ENCODE results near the gene C19orf47. TPM values are rescaled to one million over a fixed set of nuclear protein-coding genes. Genes with fewer than 3 reads are reported as not detected.

C19orf47 gene
- total RNA-seq, 2 experiments from 2014 or later: 18.3 to 20.8 TPM

GRCh38 chr19:40388481-40388880, 40.3 kb upstream of the C19orf47 start:
- Mint-ChIP-seq H3K4me1 (ENCODE audit: low read depth) (no peaks in the 10 kb centered on the region), H3K4me3 (no peak overlapping the region), H3K27me3 (no peaks in the 10 kb centered on the region), H3K27ac (no peak overlapping the region), H3K36me3 (no peaks in the 10 kb centered on the region), H3K9me3 (no peaks in the 10 kb centered on the region)
- ChIA-PET CTCF (no interaction called here), POLR2A (no interaction called here)
- intact Hi-C loops (cut with micrococcal nuclease): no loop called here
- no peak for DNase-seq

- H3K4me1 Mint-ChIP-seq (ENCODE audit: low read depth): no peaks in the 10 kb centered on the region
- no peaks in the 10 kb centered on the region for H3K9me3 Mint-ChIP-seq
- ChIA-PET CTCF (no interaction called here), POLR2A (no interaction called here)
- no peak overlapping the region for H3K27ac Mint-ChIP-seq
- intact Hi-C loops (cut with micrococcal nuclease): no loop called here
- DNase-seq: no peak
- no peak overlapping the region for H3K4me3 Mint-ChIP-seq
- H3K36me3 Mint-ChIP-seq: no peaks in the 10 kb centered on the region
- no peaks in the 10 kb centered on the region for H3K27me3 Mint-ChIP-seq
Observed at GRCh38 chr19:40387155-40387554, 39.0 kb upstream of the C19orf47 start.

DNA sequence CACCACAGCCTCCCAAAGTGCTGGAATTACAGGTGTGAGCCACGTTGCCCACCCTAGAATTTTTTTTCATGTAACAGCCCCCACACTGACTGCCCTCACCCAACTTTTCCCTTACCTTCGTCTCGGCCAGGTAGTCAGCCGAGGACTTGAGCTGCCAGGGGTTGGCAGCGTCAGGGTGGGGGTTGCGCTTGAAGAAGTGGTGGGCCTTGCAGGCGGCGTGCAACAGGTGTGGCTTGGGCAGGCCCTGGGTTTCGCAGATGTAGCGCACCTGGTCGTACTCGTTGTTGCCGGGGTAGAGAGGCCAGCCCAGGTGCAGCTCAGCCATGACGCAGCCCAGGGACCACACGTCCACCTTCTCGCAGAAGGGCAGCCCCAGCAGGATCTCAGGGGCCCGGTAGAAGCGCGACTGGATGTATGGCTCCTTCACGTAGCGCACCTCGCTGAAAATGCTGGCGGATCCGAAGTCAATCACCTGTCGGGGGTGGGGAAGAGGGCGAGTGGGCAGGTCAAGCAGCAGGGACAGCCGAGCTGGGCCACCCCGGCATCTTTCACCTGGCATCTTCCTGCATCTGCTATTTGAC, 35.6 kb upstream of the C19orf47 start:
- DNase-seq: no peak
- no peaks in the 10 kb centered on the region for H3K9me3 Mint-ChIP-seq
- H3K36me3 Mint-ChIP-seq: no peaks in the 10 kb centered on the region
- ChIA-PET CTCF (interaction anchor here (1.0 kb wide), 1 partner anchor 79 kb away, joined by 4 read pairs; no protein-coding TSS in a partner anchor), POLR2A (no interaction called here)
- no peak overlapping the region for H3K4me3 Mint-ChIP-seq
- intact Hi-C loops (cut with micrococcal nuclease): no loop called here
- H3K27me3 Mint-ChIP-seq: no peaks in the 10 kb centered on the region
- no peak overlapping the region for H3K27ac Mint-ChIP-seq
- no peaks in the 10 kb centered on the region for H3K4me1 Mint-ChIP-seq (ENCODE audit: low read depth)

GRCh38 chr19:40381321-40381720, 33.1 kb upstream of the C19orf47 start:
- ChIA-PET POLR2A (no interaction called here), CTCF (no interaction called here)
- Mint-ChIP-seq H3K27ac (no peak overlapping the region), H3K4me1 (ENCODE audit: low read depth) (no peaks in the 10 kb centered on the region), H3K36me3 (no peaks in the 10 kb centered on the region), H3K27me3 (no peaks in the 10 kb centered on the region), H3K9me3 (no peaks in the 10 kb centered on the region), H3K4me3 (no peak overlapping the region)
- intact Hi-C loops (cut with micrococcal nuclease): no loop called here
- no peak for DNase-seq

DNA sequence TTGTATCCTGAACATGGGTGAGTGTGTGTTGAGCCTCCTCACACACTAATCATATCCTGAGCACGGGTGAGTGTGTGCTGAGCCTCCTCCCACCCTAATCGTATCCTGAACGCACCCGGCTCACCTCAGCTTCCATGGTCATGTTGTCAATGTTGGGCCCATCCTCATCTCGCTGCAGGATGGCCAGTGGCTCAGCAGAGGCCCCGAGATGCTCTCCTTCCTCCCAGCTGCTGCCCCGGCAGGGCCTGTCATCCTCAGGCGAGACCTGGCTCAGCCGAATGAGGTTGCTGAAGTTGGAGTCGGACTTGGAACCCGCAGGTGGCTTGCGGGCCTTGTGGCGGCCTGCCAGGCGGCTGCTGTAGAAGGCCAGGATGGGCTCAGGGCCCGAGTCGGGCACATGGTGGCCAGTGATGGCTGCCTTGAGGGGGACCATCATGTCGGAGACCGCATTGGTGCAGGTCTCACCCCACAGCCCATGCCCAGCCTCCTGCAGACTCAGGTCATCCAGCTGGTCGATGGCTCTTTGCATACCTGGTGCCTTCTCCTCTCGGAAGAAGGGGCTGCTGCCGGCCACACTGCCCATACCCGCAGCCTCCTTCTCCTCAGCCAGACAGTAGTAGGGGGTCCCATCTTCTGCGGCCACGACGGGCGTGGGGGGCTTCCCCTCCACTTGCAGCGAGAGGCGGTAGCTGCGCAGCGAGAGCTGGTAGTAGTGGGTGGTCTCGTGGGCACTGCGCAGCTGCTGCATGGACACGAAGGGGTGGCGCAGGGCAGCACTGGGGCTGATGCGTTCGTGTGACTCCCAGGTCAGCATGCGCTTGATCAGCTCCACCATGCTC, 32.2 kb upstream of the C19orf47 start:
- H3K4me1 Mint-ChIP-seq (ENCODE audit: low read depth): no peaks in the 10 kb centered on the region
- H3K9me3 Mint-ChIP-seq: no peaks in the 10 kb centered on the region
- DNase-seq: no peak
- no peak overlapping the region for H3K27ac Mint-ChIP-seq
- ChIA-PET POLR2A (no interaction called here), CTCF (no interaction called here)
- no peak overlapping the region for H3K4me3 Mint-ChIP-seq
- H3K36me3 Mint-ChIP-seq: no peaks in the 10 kb centered on the region
- no peaks in the 10 kb centered on the region for H3K27me3 Mint-ChIP-seq
- intact Hi-C loops (cut with micrococcal nuclease): no loop called here

- no peaks in the 10 kb centered on the region for H3K27me3 Mint-ChIP-seq
- ChIA-PET CTCF (interaction anchor here (0.9 kb wide), 1 partner anchor 74 kb away, joined by 3 read pairs; no protein-coding TSS in a partner anchor), POLR2A (no interaction called here)
- no peaks in the 10 kb centered on the region for H3K36me3 Mint-ChIP-seq
- H3K4me1 Mint-ChIP-seq (ENCODE audit: low read depth): no peaks in the 10 kb centered on the region
- no peak overlapping the region for H3K27ac Mint-ChIP-seq
- no peak for DNase-seq
- intact Hi-C loops (cut with micrococcal nuclease): no loop called here
- H3K4me3 Mint-ChIP-seq: no peak overlapping the region
- no peaks in the 10 kb centered on the region for H3K9me3 Mint-ChIP-seq
Observed at GRCh38 chr19:40379446-40380198, 31.4 kb upstream of the C19orf47 start.

- Mint-ChIP-seq H3K36me3 (no peaks in the 10 kb centered on the region), H3K4me3 (no peak overlapping the region), H3K27ac (no peak overlapping the region), H3K9me3 (no peaks in the 10 kb centered on the region), H3K27me3 (no peaks in the 10 kb centered on the region), H3K4me1 (ENCODE audit: low read depth) (no peaks in the 10 kb centered on the region)
- ChIA-PET CTCF (no interaction called here), POLR2A (no interaction called here)
- intact Hi-C loops (cut with micrococcal nuclease): no loop called here
- no peak for DNase-seq
Observed at GRCh38 chr19:40378509-40378908, 30.3 kb upstream of the C19orf47 start.

GRCh38 chr19:40377876-40378385, 29.7 kb upstream of the C19orf47 start:
- Mint-ChIP-seq H3K36me3 (no peaks in the 10 kb centered on the region), H3K4me3 (no peak overlapping the region), H3K27me3 (no peaks in the 10 kb centered on the region), H3K9me3 (no peaks in the 10 kb centered on the region), H3K4me1 (ENCODE audit: low read depth) (no peaks in the 10 kb centered on the region), H3K27ac (no peak overlapping the region)
- POLR2A ChIA-PET: no interaction called here
- CTCF ChIA-PET: no interaction called here
- DNase-seq: no peak
- intact Hi-C loops (cut with micrococcal nuclease): no loop called here

DNA sequence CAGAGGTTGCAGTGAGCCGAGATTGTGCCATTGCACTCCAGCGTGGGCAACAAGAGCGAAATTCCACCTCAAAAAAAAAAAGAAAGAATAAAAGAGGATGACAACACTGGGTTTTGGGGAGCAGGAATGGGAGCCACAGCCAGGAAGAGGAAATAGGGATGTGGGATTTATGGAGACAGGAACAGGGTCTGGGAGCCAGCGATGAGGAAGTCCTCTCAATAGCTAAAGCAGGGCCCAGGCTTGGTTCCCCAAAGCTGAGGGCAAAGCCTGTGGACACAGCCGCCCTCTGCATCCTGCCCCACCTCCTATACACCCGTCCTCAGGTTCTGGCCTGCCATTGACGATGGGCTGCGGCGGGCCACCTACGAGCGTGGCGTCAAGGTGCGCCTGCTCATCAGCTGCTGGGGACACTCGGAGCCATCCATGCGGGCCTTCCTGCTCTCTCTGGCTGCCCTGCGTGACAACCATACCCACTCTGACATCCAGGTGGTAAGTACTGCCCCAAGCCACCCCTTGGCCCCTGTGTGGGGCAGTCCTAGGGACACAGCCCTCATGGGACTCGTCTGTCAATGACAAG, 28.2 kb upstream of the C19orf47 start:
- H3K9me3 Mint-ChIP-seq: no peaks in the 10 kb centered on the region
- no peaks in the 10 kb centered on the region for H3K4me1 Mint-ChIP-seq (ENCODE audit: low read depth)
- peaks cover 4% of the 10 kb centered on the region for H3K36me3 Mint-ChIP-seq
- ChIA-PET CTCF (no interaction called here), POLR2A (no interaction called here)
- intact Hi-C loops (cut with micrococcal nuclease): no loop called here
- no peak for DNase-seq
- no peak overlapping the region for H3K4me3 Mint-ChIP-seq
- H3K27me3 Mint-ChIP-seq: no peaks in the 10 kb centered on the region
- no peak overlapping the region for H3K27ac Mint-ChIP-seq

DNA sequence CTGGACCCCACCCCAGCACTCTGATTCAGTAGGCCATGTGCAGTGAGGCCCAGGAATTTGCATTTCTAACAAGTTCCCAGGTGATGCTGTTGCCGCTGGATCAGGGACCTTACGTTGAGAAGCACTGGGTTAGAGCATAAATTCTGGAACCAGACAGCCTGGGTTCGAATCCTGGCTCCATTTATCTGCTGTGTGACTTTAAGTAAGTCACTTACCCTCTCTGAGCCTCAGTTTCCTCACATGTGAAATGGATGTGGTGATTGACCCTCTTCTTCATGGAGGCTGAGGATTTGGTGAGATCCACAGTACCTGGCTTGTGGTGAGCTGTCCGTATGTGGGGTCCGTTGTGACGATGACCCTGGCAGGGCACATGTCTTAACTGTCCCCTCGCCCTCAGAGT, 25.9 kb upstream of the C19orf47 start:
- H3K4me3 Mint-ChIP-seq: no peak overlapping the region
- CTCF ChIA-PET: no interaction called here
- H3K4me1 Mint-ChIP-seq (ENCODE audit: low read depth): no peaks in the 10 kb centered on the region
- no peak for DNase-seq
- no peak overlapping the region for H3K27ac Mint-ChIP-seq
- POLR2A ChIA-PET: no interaction called here
- H3K9me3 Mint-ChIP-seq: no peaks in the 10 kb centered on the region
- H3K36me3 Mint-ChIP-seq: peaks cover 4% of the 10 kb centered on the region
- intact Hi-C loops (cut with micrococcal nuclease): no loop called here
- H3K27me3 Mint-ChIP-seq: no peaks in the 10 kb centered on the region

GRCh38 chr19:40371802-40372122, 23.6 kb upstream of the C19orf47 start:
- Mint-ChIP-seq H3K27ac (no peak overlapping the region), H3K36me3 (peaks cover 5% of the 10 kb centered on the region), H3K4me3 (no peak overlapping the region), H3K4me1 (ENCODE audit: low read depth) (no peaks in the 10 kb centered on the region), H3K27me3 (no peaks in the 10 kb centered on the region), H3K9me3 (no peaks in the 10 kb centered on the region)
- ChIA-PET CTCF (no interaction called here), POLR2A (no interaction called here)
- DNase-seq: no peak
- intact Hi-C loops (cut with micrococcal nuclease): no loop called here

DNA sequence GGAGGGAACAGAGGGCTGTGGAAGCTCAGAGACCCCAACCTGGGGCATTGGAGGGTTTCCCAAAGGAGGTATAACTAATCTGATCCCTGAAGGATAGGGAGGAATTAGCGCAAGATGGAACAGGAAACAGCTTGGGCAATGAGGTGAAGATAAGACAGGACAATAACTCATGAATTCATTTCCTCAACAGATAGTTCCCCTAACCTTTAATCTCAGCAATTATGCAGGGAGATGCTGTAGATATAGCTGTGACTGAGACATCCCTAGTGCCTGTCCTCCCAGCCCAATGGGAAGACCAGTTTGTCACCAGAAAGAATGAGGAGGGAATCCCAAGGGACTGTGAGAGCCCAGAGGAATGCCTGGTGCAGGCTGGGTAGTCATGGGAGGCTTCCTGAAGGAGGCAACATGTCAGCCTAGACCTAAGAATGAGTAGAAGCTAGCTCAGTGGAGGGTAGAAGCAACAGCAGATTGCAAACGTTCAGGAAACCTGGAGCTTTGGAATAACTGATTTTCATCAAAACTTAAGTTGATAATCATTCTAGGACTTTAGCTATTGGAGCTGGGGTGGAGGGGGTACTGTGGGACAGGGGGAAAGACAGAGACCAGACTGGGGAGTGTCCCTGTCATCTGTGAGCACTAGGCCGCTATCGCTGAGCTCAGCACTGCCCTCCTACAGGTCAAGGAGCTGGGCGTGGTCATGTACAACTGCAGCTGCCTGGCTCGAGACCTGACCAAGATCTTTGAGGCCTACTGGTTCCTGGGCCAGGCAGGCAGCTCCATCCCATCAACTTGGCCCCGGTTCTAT, 23.0 kb upstream of the C19orf47 start:
- H3K36me3 Mint-ChIP-seq: peaks cover 5% of the 10 kb centered on the region

More for the DNA sequence above, 23.0 kb upstream of the C19orf47 start:
- H3K4me1 Mint-ChIP-seq (ENCODE audit: low read depth): no peaks in the 10 kb centered on the region
- intact Hi-C loops (cut with micrococcal nuclease): no loop called here
- CTCF ChIA-PET: no interaction called here
- H3K9me3 Mint-ChIP-seq: no peaks in the 10 kb centered on the region
- H3K27me3 Mint-ChIP-seq: no peaks in the 10 kb centered on the region
- no peak overlapping the region for H3K27ac Mint-ChIP-seq
- H3K4me3 Mint-ChIP-seq: no peak overlapping the region
- no peak for DNase-seq
- POLR2A ChIA-PET: no interaction called here

All from activated CD4-positive, alpha-beta memory T cell treated with anti-CD3 and anti-CD28 coated beads for 36 hours (primary cell).